PFSK-1 (cell line): ENCODE results near the gene NLN.

ENCODE experiments used
- FOXP2 ChIP-seq: optimal IDR thresholded peaks from 2 replicates; pipeline ENCODE3; 2011; ENCODE audit warnings: borderline replicate concordance, control low read depth, inconsistent platforms; ENCODE audit not compliant: insufficient read depth; ENCODE audit errors: extremely low read length, extremely low read depth
- POLR2AphosphoS5 ChIP-seq: IDR thresholded peaks from 2 replicates; pipeline ENCODE4 v1.6.1; 2012; ENCODE audit warnings: low read depth, mild to moderate bottlenecking, control low read depth, low read length, moderate library complexity
- SIN3A ChIP-seq: IDR thresholded peaks from 2 replicates; pipeline ENCODE4 v1.6.1; 2012; ENCODE audit warnings: mild to moderate bottlenecking, low read length, moderate library complexity, borderline replicate concordance; ENCODE audit not compliant: insufficient read depth
- TAF1 ChIP-seq: IDR thresholded peaks from 2 replicates; pipeline ENCODE4 v1.6.1; 2012; ENCODE audit warnings: low read length, control low read depth, borderline replicate concordance; ENCODE audit not compliant: insufficient read depth
- TF ChIP-seq, protein P1 (sequence below), 2 experiments: IDR thresholded peaks; 2 replicates each; pipeline versions ENCODE4 v1.6.1 to v1.8.0; 2011 to 2012; ENCODE audit warnings: low read depth in 2 of 2, low read length in 2 of 2, control low read depth in 1 of 2, inconsistent platforms in 1 of 2, mild to moderate bottlenecking in 1 of 2, moderate library complexity in 1 of 2; ENCODE audit not compliant: insufficient read depth in 1 of 2

The NLN gene

DNA sequence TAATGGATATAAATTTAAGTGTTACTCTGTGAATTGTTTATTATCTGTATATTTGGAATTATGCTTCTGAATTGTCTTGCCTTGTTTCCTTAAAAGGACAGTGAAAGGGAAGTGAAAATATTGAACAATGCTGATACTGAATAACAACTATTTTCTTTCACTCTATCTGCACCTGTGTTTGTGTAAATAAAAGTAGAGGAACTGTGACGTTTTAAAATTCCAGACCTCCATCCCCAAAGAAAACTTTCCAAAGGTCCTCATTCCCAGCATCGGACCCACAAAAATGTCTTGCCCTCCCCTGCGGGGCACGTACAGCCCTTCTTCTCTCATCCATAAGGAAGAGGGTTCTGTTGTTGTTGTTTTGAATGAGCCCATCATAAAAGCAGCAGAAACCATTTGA, 100.0 kb downstream of the NLN start:
- TF ChIP-seq POLR2AphosphoS5 (no peak), SIN3A (no peak), FOXP2 (no peak), TAF1 (no peak)
- TF ChIP-seq, protein P1, sequence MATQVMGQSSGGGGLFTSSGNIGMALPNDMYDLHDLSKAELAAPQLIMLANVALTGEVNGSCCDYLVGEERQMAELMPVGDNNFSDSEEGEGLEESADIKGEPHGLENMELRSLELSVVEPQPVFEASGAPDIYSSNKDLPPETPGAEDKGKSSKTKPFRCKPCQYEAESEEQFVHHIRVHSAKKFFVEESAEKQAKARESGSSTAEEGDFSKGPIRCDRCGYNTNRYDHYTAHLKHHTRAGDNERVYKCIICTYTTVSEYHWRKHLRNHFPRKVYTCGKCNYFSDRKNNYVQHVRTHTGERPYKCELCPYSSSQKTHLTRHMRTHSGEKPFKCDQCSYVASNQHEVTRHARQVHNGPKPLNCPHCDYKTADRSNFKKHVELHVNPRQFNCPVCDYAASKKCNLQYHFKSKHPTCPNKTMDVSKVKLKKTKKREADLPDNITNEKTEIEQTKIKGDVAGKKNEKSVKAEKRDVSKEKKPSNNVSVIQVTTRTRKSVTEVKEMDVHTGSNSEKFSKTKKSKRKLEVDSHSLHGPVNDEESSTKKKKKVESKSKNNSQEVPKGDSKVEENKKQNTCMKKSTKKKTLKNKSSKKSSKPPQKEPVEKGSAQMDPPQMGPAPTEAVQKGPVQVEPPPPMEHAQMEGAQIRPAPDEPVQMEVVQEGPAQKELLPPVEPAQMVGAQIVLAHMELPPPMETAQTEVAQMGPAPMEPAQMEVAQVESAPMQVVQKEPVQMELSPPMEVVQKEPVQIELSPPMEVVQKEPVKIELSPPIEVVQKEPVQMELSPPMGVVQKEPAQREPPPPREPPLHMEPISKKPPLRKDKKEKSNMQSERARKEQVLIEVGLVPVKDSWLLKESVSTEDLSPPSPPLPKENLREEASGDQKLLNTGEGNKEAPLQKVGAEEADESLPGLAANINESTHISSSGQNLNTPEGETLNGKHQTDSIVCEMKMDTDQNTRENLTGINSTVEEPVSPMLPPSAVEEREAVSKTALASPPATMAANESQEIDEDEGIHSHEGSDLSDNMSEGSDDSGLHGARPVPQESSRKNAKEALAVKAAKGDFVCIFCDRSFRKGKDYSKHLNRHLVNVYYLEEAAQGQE (IDR thresholded peaks at IDR 0.05; ENCODE audit: insufficient read depth in 1 of 2, low read depth in 2 of 2, low read length in 2 of 2), result no peak

GRCh38 chr5:65822710-65823109, 100.7 kb downstream of the NLN start:
- TF ChIP-seq FOXP2 (no peak), POLR2AphosphoS5 (no peak)
- TF ChIP-seq, protein P1 (IDR thresholded peaks at IDR 0.05; ENCODE audit: insufficient read depth in 1 of 2, low read depth in 2 of 2, low read length in 2 of 2), result no peak

DNA sequence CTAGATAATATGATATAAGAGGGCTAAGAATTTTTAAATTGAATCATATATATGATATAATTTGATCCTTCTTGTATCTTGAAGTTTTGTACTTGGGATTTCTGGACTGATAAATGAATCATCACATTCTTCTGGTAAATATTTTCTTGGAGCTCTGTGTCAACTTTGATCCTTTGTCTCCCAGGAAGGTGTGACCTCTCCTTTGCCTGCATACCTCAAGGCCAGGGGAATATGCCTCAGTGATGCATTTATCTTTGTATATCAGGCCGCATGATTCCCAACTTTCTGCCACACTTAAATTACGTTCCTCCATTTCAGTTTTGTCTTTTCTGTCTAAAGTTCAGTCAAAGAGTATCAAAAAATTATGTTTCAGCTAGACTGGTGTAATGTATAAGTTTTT, 101.2 kb downstream of the NLN start:
- TF ChIP-seq, protein P1 (IDR thresholded peaks at IDR 0.05; ENCODE audit: insufficient read depth in 1 of 2, low read depth in 2 of 2, low read length in 2 of 2), result no peak
- TF ChIP-seq TAF1, result no peak
- TF ChIP-seq POLR2AphosphoS5, result no peak
- TF ChIP-seq FOXP2, result no peak
- TF ChIP-seq SIN3A, result no peak

DNA sequence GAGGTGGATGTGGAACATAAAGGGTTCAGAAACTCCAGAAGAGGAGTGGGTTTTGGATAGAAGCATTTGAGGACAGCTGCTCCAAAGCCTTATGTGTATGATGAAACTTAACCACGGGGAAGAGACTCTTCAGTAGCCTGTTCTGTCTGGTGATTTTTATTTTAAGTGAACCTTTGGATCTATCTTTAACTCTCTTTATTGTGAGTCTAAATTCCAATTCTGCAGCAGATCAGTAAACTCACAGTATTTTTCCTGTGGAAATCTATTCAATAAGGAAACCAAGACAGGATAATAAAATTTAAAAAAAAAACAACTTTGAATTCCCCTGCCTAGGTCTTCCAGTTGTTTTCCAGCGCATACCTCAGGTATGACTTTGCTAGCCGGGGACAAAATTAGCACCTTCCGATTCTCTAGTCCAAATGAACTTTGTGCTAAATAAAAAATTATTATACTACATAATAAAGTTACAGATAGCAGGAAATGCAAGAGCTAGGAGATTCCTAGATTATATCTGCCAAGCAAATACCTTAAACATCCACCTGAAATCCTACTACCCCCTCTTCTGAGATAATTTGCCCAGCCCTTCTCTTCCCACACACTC, 101.9 kb downstream of the NLN start:
- TF ChIP-seq FOXP2 (no peak), SIN3A (no peak), TAF1 (no peak), POLR2AphosphoS5 (no peak)
- TF ChIP-seq, protein P1 (IDR thresholded peaks at IDR 0.05; ENCODE audit: insufficient read depth in 1 of 2, low read depth in 2 of 2, low read length in 2 of 2), result no peak

DNA sequence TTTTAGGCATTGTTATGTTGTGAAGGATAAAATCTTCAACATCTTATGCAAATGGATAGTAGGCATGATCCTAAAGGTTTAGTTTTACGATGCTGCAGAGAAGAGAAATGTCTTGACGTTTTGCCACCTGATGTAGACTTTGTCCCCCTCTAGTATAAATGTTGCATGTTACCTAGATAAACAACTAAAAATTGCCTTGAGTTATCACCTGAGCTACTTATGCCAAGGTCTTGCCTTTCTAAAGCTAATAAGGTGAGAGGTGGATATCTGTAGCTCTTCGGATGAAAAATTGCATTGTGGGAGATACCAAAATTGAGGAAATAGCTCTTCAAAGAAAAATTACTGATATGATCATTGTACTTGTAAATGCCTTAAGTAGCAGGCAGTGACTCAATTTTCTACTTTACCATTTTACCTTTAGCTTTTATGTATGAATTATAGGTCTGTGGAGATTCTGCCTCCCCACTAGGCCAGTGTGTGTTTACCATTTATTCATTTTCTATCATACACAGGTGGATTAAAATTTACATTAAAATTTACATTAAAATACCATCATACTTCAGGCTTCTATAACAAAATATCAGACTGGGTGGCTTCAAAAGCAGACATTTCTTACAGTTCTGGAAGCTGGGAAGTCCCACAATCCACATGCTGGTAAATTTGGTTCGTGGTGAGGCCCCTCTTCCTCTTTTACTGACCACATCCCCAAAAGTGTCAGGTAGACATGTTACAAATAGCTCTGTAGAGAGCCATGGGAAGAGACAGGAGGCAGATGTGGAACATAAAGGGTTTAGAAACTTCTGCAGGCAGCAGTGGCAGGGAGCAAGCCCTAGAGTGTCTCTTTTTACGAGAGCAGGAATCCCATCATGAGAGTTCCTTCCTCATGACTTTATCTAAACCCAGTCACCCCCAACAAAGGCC, 103.7 kb downstream of the NLN start:
- TF ChIP-seq FOXP2, result no peak
